ENCODE results near the gene BBX. TPM values are rescaled to one million over a fixed set of nuclear protein-coding genes. Genes with fewer than 3 reads are reported as not detected.
A peak's percentile ranks its signal among the peaks of the same experiment; 100 is the strongest.

BBX gene
- total RNA-seq, 4 donors from 2014 or later: 24.2 to 68.7 (median 38.0) TPM

GRCh38 chr3:107596639-107597038 lies 73.9 kb downstream of the BBX start:
- H3K27ac ChIP-seq: no peak overlapping the region
- no peak for TF ChIP-seq CTCF (IDR thresholded peaks at IDR 0.05)
- TF ChIP-seq EP300 (IDR thresholded peaks at IDR 0.05): no peak
- no peak for TF ChIP-seq POLR2A (IDR thresholded peaks at IDR 0.05)
- no peak for TF ChIP-seq POLR2AphosphoS5 (IDR thresholded peaks at IDR 0.05)
- DNase-seq (ENCODE audit: low spot score in 2 of 2): no peak
- H3K27me3 ChIP-seq: no peaks in the 10 kb centered on the region
- H3K36me3 ChIP-seq: no peaks in the 10 kb centered on the region
- H3K4me3 ChIP-seq: no peak overlapping the region
- H3K4me1 ChIP-seq: peaks cover 19% of the 10 kb centered on the region
- no peaks in the 10 kb centered on the region for H3K9me3 ChIP-seq
- WGBS: 55% methylated on average over 3 of the region's 3 CpGs

- Histone ChIP-seq H3K4me1 (peaks cover 21% of the 10 kb centered on the region), H3K27me3 (no peaks in the 10 kb centered on the region), H3K4me3 (peak overlapping the region; percentile 41), H3K36me3 (no peaks in the 10 kb centered on the region), H3K27ac (peak overlapping the region; percentile 76), H3K9me3 (no peaks in the 10 kb centered on the region)
- 14% methylated on average over 12 of the region's 12 CpGs for WGBS
- TF ChIP-seq CTCF (IDR thresholded peaks at IDR 0.05) (no peak), EP300 (IDR thresholded peaks at IDR 0.05) (no peak), POLR2A (IDR thresholded peaks at IDR 0.05) (no peak), POLR2AphosphoS5 (IDR thresholded peaks at IDR 0.05) (no peak)
- DNase-seq (ENCODE audit: low spot score in 2 of 2): no peak
Measured at GRCh38 chr3:107598926-107599771, 76.4 kb downstream of the BBX start.

- H3K36me3 ChIP-seq: no peaks in the 10 kb centered on the region
- H3K27ac ChIP-seq: peak overlapping the region; percentile 76
- DNase-seq (ENCODE audit: low spot score in 2 of 2): no peak
- whole genome bisulfite sequencing: 22% methylated on average over 3 of the region's 3 CpGs
- no peaks in the 10 kb centered on the region for H3K9me3 ChIP-seq
- H3K4me3 ChIP-seq: peak overlapping the region; percentile 41
- peaks cover 27% of the 10 kb centered on the region for H3K4me1 ChIP-seq
- TF ChIP-seq CTCF (IDR thresholded peaks at IDR 0.05): no peak
- no peak for TF ChIP-seq POLR2A (IDR thresholded peaks at IDR 0.05)
- TF ChIP-seq EP300 (IDR thresholded peaks at IDR 0.05): no peak
- no peak for TF ChIP-seq POLR2AphosphoS5 (IDR thresholded peaks at IDR 0.05)
- no peaks in the 10 kb centered on the region for H3K27me3 ChIP-seq
Measured at GRCh38 chr3:107599772-107600145, 77.0 kb downstream of the BBX start.

GRCh38 chr3:107600780-107601179 lies 78.0 kb downstream of the BBX start:
- Histone ChIP-seq H3K9me3 (no peaks in the 10 kb centered on the region), H3K4me3 (no peak overlapping the region), H3K27me3 (no peaks in the 10 kb centered on the region), H3K4me1 (peaks cover 27% of the 10 kb centered on the region), H3K36me3 (no peaks in the 10 kb centered on the region), H3K27ac (no peak overlapping the region)
- TF ChIP-seq POLR2A (IDR thresholded peaks at IDR 0.05) (no peak), POLR2AphosphoS5 (IDR thresholded peaks at IDR 0.05) (no peak), CTCF (IDR thresholded peaks at IDR 0.05) (no peak), EP300 (IDR thresholded peaks at IDR 0.05) (no peak)
- DNase-seq (ENCODE audit: low spot score in 2 of 2): no peak
- 79% methylated on average over 1 of the region's 1 CpG for WGBS

- no peak for DNase-seq (ENCODE audit: low spot score in 2 of 2)
- TF ChIP-seq POLR2A (IDR thresholded peaks at IDR 0.05) (no peak), EP300 (IDR thresholded peaks at IDR 0.05) (no peak), CTCF (IDR thresholded peaks at IDR 0.05) (no peak), POLR2AphosphoS5 (IDR thresholded peaks at IDR 0.05) (no peak)
- H3K4me1 ChIP-seq: peaks cover 16% of the 10 kb centered on the region
- H3K9me3 ChIP-seq: peaks cover 3% of the 10 kb centered on the region
- WGBS: 81% methylated on average over 7 of the region's 7 CpGs
- no peak overlapping the region for H3K27ac ChIP-seq
- no peaks in the 10 kb centered on the region for H3K36me3 ChIP-seq
- no peaks in the 10 kb centered on the region for H3K27me3 ChIP-seq
- H3K4me3 ChIP-seq: no peak overlapping the region
Measured at GRCh38 chr3:107604057-107604822, 81.5 kb downstream of the BBX start.
